Activated naive CD4-positive, alpha-beta T cell treated with anti-CD3 and anti-CD28 coated beads, Interleukin-2, amount 50 U/mL, for 24 hours (primary cell): ENCODE measurements around the gene THSD4.

ENCODE experiments used
- H3K27ac Mint-ChIP-seq: one replicate; pipeline ENCODE4 v1.8.0; 2021; ENCODE audit warnings: mild to moderate bottlenecking, mixed read lengths
- H3K27me3 Mint-ChIP-seq: one replicate; pipeline ENCODE4 v1.8.0; 2021; ENCODE audit warnings: mixed read lengths
- H3K36me3 Mint-ChIP-seq: one replicate; pipeline ENCODE4 v1.8.0; 2021; ENCODE audit warnings: mixed read lengths
- H3K4me1 Mint-ChIP-seq: one replicate; pipeline ENCODE4 v1.8.0; 2021; ENCODE audit warnings: mixed read lengths
- H3K4me3 Mint-ChIP-seq: one replicate; pipeline ENCODE4 v1.8.0; 2021; ENCODE audit warnings: mild to moderate bottlenecking, mixed read lengths
- H3K9me3 Mint-ChIP-seq: one replicate; pipeline ENCODE4 v1.8.0; 2021; ENCODE audit warnings: mixed read lengths

Gene THSD4

GRCh38 chr15:71114887-71115566, at the start of gene THSD4:
TSS of gene THSD4 (plus strand) at chr15:71115471.
- H3K4me3 Mint-ChIP-seq, result peak within 1 kb of the TSS; percentile 61
- H3K27me3 Mint-ChIP-seq, result peaks cover 39% of the 10 kb centered on the region
- no peak within 1 kb of the TSS for H3K27ac Mint-ChIP-seq
- H3K36me3 Mint-ChIP-seq, result no peaks in the 10 kb centered on the region
- no peaks in the 10 kb centered on the region for H3K9me3 Mint-ChIP-seq
- peaks cover 8% of the 10 kb centered on the region for H3K4me1 Mint-ChIP-seq

DNA sequence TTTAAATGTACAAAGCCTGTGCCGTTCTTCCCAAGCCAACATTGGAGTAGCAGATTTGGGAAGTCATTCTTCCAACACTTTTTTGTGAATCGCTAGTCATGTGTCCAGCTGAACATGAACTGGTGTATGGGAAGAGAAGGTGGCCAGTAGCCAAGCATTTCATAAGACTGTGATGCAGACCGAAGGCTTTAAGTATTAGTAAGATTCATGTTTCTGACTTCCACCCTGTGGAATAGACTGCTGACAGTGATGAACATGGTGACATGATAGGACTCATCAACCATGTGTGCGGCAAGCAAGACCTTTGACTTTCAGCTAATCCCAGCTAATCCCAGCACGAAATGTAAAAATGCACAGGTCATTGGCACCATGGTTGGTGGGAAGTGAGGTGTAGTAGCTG, 48.3 kb upstream of the THSD4 start:
- H3K36me3 Mint-ChIP-seq, result no peaks in the 10 kb centered on the region
- H3K27me3 Mint-ChIP-seq, result peaks cover 25% of the 10 kb centered on the region
- no peak overlapping the region for H3K4me3 Mint-ChIP-seq
- H3K9me3 Mint-ChIP-seq, result no peaks in the 10 kb centered on the region
- H3K27ac Mint-ChIP-seq, result no peak overlapping the region
- no peaks in the 10 kb centered on the region for H3K4me1 Mint-ChIP-seq

DNA sequence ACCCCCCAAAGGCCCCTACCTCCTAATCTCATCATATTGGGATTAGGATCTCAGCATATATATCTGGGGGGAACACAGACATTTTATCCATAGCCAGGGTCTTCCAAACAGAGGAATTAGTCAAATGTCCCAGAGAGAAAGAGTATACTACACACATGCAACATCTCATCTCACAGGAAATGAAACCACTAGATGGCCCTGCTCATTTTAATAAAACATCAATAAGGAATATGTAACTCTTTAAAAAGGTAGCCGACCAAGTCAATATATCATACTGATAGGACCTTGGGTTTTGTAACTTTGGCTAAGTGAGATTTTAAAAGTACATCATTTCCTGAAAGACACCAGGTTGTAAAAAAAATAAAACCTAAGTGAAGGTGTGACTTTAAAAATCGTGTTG, 45.6 kb upstream of the THSD4 start:
- H3K27ac Mint-ChIP-seq, result no peak overlapping the region
- peaks cover 20% of the 10 kb centered on the region for H3K27me3 Mint-ChIP-seq
- H3K36me3 Mint-ChIP-seq, result no peaks in the 10 kb centered on the region
- H3K4me3 Mint-ChIP-seq, result no peak overlapping the region
- H3K9me3 Mint-ChIP-seq, result peaks cover 4% of the 10 kb centered on the region
- no peaks in the 10 kb centered on the region for H3K4me1 Mint-ChIP-seq

DNA sequence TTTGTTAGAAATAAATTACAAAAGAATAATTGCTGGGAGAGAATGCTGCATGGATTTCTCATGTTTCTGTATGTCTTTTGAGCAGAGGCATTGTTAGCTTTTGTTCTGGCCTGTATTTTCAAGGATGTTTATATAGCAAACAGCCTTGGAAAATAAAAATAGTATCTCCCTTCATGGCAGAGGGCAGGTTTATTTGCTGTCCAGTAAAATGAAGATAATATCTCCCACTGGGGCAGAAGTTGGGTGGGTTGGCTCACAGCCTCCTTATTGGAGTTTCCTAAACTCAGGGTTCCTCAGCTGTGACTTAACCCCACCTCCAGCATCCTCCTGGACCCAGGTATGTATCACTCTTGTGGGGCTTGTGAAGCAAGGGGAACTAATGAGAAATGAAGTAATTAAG, 43.7 kb upstream of the THSD4 start:
- no peak overlapping the region for H3K4me3 Mint-ChIP-seq
- no peaks in the 10 kb centered on the region for H3K36me3 Mint-ChIP-seq
- no peak overlapping the region for H3K27ac Mint-ChIP-seq
- H3K9me3 Mint-ChIP-seq, result peaks cover 11% of the 10 kb centered on the region
- no peaks in the 10 kb centered on the region for H3K4me1 Mint-ChIP-seq
- H3K27me3 Mint-ChIP-seq, result peaks cover 17% of the 10 kb centered on the region

DNA sequence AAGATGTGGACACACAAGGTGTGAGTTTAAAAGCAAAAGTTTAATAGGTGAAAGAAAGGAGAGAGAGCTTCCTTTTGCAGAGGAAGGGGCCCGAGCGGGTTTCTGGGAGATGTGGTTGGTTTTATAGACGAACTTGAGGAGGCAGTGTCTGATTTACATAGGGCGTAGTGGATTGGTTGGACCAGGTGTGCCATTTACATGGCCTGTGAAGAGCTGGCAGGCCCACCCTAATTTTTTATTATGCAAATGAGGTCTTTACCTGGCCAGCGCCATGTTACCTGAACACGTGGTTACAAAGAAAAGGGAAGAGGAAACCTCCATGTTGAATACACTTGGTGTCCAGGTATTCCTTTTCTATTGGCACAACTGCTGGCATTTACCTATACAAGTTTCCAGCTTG, 42.8 kb upstream of the THSD4 start:
- Mint-ChIP-seq H3K4me1 (no peaks in the 10 kb centered on the region), H3K36me3 (no peaks in the 10 kb centered on the region), H3K27ac (no peak overlapping the region), H3K4me3 (no peak overlapping the region), H3K27me3 (peaks cover 17% of the 10 kb centered on the region), H3K9me3 (peaks cover 14% of the 10 kb centered on the region)

- Mint-ChIP-seq H3K4me1 (no peaks in the 10 kb centered on the region), H3K27ac (no peak overlapping the region), H3K36me3 (no peaks in the 10 kb centered on the region), H3K9me3 (peaks cover 19% of the 10 kb centered on the region), H3K4me3 (no peak overlapping the region), H3K27me3 (peaks cover 20% of the 10 kb centered on the region)
Measured at GRCh38 chr15:71078506-71079207, 36.6 kb upstream of the THSD4 start.

GRCh38 chr15:71079208-71080044, 35.8 kb upstream of the THSD4 start:
- peaks cover 15% of the 10 kb centered on the region for H3K9me3 Mint-ChIP-seq
- no peaks in the 10 kb centered on the region for H3K36me3 Mint-ChIP-seq
- no peak overlapping the region for H3K27ac Mint-ChIP-seq
- H3K27me3 Mint-ChIP-seq, result peaks cover 16% of the 10 kb centered on the region
- H3K4me1 Mint-ChIP-seq, result no peaks in the 10 kb centered on the region
- no peak overlapping the region for H3K4me3 Mint-ChIP-seq

- Mint-ChIP-seq H3K36me3 (no peaks in the 10 kb centered on the region), H3K27me3 (peaks cover 15% of the 10 kb centered on the region), H3K4me3 (no peak overlapping the region), H3K9me3 (peaks cover 13% of the 10 kb centered on the region), H3K4me1 (no peaks in the 10 kb centered on the region), H3K27ac (no peak overlapping the region)
Measured at GRCh38 chr15:71080166-71080565, 35.1 kb upstream of the THSD4 start.

- Mint-ChIP-seq H3K36me3 (no peaks in the 10 kb centered on the region), H3K9me3 (peaks cover 10% of the 10 kb centered on the region), H3K4me1 (no peaks in the 10 kb centered on the region), H3K27me3 (peaks cover 13% of the 10 kb centered on the region), H3K4me3 (no peak overlapping the region), H3K27ac (no peak overlapping the region)
Measured at GRCh38 chr15:71080705-71081104, 34.6 kb upstream of the THSD4 start.

DNA sequence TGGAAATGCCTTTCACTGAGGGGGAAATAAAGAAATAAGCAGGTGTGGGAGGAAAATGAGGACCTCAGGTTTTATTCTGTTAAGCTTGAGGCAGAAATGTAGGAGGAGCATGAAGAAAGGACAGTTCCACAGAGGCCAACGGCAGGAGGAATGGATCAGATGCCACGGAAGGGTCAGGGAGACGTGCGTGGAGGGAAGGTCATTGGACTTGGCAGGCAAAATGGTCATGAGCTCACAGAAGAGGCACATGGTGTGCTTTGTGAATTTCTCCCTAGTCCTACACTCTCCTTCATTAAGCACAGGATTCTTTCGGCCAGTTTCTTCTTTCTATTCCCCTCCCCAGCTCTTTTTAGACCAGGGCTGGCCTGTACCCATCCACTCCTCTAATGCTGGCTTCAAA, 32.5 kb upstream of the THSD4 start:
- Mint-ChIP-seq H3K36me3 (no peaks in the 10 kb centered on the region), H3K27ac (no peak overlapping the region), H3K4me3 (no peak overlapping the region), H3K4me1 (no peaks in the 10 kb centered on the region), H3K27me3 (peaks cover 11% of the 10 kb centered on the region), H3K9me3 (peaks cover 5% of the 10 kb centered on the region)

DNA sequence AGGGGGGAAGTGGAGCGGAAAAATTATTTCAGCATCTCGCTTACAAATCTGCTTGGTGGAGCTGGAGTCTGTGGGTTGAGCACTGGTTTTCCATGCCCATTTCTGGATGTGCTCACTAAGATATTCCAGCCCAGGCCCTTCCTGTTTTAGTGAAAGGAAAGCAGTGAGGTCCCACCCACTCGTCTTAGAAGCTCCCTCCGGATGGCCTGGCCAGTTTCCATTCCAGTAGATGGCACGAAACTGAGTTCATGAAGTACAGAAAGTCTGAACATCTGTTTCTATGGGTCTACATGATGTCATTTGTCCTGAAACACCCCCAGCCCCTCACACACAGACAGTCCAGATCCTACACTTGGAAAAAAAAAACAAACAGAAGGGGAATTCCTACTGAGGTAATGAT, 31.9 kb upstream of the THSD4 start:
- Mint-ChIP-seq H3K36me3 (no peaks in the 10 kb centered on the region), H3K9me3 (peaks cover 5% of the 10 kb centered on the region), H3K4me3 (no peak overlapping the region), H3K27ac (no peak overlapping the region), H3K27me3 (peaks cover 10% of the 10 kb centered on the region), H3K4me1 (no peaks in the 10 kb centered on the region)

- Mint-ChIP-seq H3K4me1 (no peaks in the 10 kb centered on the region), H3K27me3 (peaks cover 12% of the 10 kb centered on the region), H3K4me3 (no peak overlapping the region), H3K9me3 (peaks cover 5% of the 10 kb centered on the region), H3K27ac (no peak overlapping the region), H3K36me3 (no peaks in the 10 kb centered on the region)
Measured at GRCh38 chr15:71084264-71084663, 31.0 kb upstream of the THSD4 start.

GRCh38 chr15:71085809-71086208, 29.5 kb upstream of the THSD4 start:
- H3K4me3 Mint-ChIP-seq, result no peak overlapping the region
- H3K27me3 Mint-ChIP-seq, result peaks cover 14% of the 10 kb centered on the region
- no peaks in the 10 kb centered on the region for H3K4me1 Mint-ChIP-seq
- H3K9me3 Mint-ChIP-seq, result peaks cover 5% of the 10 kb centered on the region
- H3K36me3 Mint-ChIP-seq, result no peaks in the 10 kb centered on the region
- no peak overlapping the region for H3K27ac Mint-ChIP-seq

- Mint-ChIP-seq H3K4me1 (no peaks in the 10 kb centered on the region), H3K27ac (no peak overlapping the region), H3K36me3 (no peaks in the 10 kb centered on the region), H3K27me3 (peaks cover 8% of the 10 kb centered on the region), H3K9me3 (no peaks in the 10 kb centered on the region), H3K4me3 (no peak overlapping the region)
Measured at GRCh38 chr15:71088155-71088554, 27.1 kb upstream of the THSD4 start.

DNA sequence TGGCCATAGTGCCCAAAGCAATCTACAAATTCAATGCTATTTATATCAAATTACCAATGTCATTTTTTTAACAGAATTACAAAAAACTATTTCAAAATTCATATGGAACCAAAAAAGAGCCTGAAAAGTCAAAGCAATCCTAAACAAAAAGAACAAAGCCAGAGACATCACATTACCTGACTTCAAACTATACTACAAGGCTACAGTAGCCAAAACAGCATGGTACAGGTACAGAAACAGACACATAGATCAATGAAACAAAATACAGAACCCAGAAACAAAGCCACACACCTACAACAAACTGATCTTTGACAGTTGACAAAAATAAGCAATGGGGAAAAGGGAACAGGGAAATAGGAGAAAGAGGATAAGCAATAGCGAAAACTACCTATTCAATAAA, 26.6 kb upstream of the THSD4 start:
- peaks cover 11% of the 10 kb centered on the region for H3K27me3 Mint-ChIP-seq
- no peak overlapping the region for H3K27ac Mint-ChIP-seq
- no peaks in the 10 kb centered on the region for H3K9me3 Mint-ChIP-seq
- no peaks in the 10 kb centered on the region for H3K4me1 Mint-ChIP-seq
- no peak overlapping the region for H3K4me3 Mint-ChIP-seq
- H3K36me3 Mint-ChIP-seq, result no peaks in the 10 kb centered on the region

- Mint-ChIP-seq H3K27me3 (peaks cover 13% of the 10 kb centered on the region), H3K27ac (no peak overlapping the region), H3K36me3 (no peaks in the 10 kb centered on the region), H3K4me3 (no peak overlapping the region), H3K4me1 (no peaks in the 10 kb centered on the region), H3K9me3 (no peaks in the 10 kb centered on the region)
Measured at GRCh38 chr15:71089801-71090200, 25.5 kb upstream of the THSD4 start.
